Right lobe of liver (tissue), 6 donors: ENCODE measurements around the gene PVR. TPM values are rescaled to one million over a fixed set of nuclear protein-coding genes. Genes with fewer than 3 reads are reported as not detected.

Experiments
- ATAC-seq, 4 donors: fragments of 200-7000 bp; cut with Tn5 transposase; one replicate each; pipeline ENCODE4 v1.9.1; 2020; ENCODE audit warnings: mild to moderate bottlenecking in 4 of 4, moderate library complexity in 4 of 4
- DNase-seq, 3 donors: peaks; one replicate each; pipeline ENCODE4 v3.0.0-alpha.2; 2020
- H3K27ac ChIP-seq, 3 donors: fragments of 200-600 bp; one replicate each; pipeline ENCODE4 v1.8.0; 2022
- H3K27me3 ChIP-seq, 2 donors: fragments of 200-600 bp; one replicate each; pipeline ENCODE4 v1.8.0; 2022
- H3K36me3 ChIP-seq, 4 donors: fragments of 200-600 bp; sonication (generic) in 1 of 4; one replicate each; pipeline versions ENCODE4 v1.5.1 to v1.8.0; 2017 to 2022; ENCODE audit warnings: control low read depth in 1 of 4
- H3K4me1 ChIP-seq, 4 donors: fragments of 200-600 bp; sonication (generic) in 1 of 4; one replicate each; pipeline versions ENCODE4 v1.5.1 to v1.8.0; 2017 to 2022; ENCODE audit warnings: control low read depth in 1 of 4
- H3K4me3 ChIP-seq, 3 donors: fragments of 200-600 bp; one replicate each; pipeline ENCODE4 v1.8.0; 2022
- H3K9me3 ChIP-seq, 4 donors: fragments of 200-600 bp; sonication (generic) in 1 of 4; one replicate each; pipeline versions ENCODE4 v1.5.1 to v1.8.0; 2017 to 2022; ENCODE audit warnings: control low read depth in 1 of 4
- POLR2A ChIP-seq: fragments of 450-650 bp; IDR thresholded peaks from one replicate; pipeline ENCODE4 v1.6.1; 2017; ENCODE audit warnings: antibody characterized with exemption, mild to moderate bottlenecking
- WGBS: methylation state at CpG from one replicate; pipeline ENCODE4 v1.1.6; 2018; ENCODE audit warnings: low coverage, low lambda C conversion rate; ENCODE audit not compliant: insufficient coverage; ENCODE audit errors: missing lambda C conversion rate; 5-methylcytosine and 5-hydroxymethylcytosine counted together
- intact Hi-C, 2 donors: fragments of 100-400 bp; cut with DNase I; formaldehyde crosslinking; loops; one replicate each; pipeline versions ENCODE4 v1.11.2 to v1.14.1; 2022
- total RNA-seq, 6 experiments: library from RNA; depleted of rRNA in 2 of 6; stranded (reverse); fragments of >200 nt in 2 of 6; fragmentation: NEBNext Ultra II Directional in 3 of 6; extraction: Animal tissue kit (Norgen Biotek cat#: 25700) in 3 of 6; gene quantifications; one replicate each; pipeline versions ENCODE4 v1.1.0 to v1.2.4, GENCODE V29; 2016 to 2023
- TF ChIP-seq, protein P1 (sequence below), 4 donors: fragments of 200-600 bp in 3 of 4; fragments of 450-650 bp in 1 of 4; IDR thresholded peaks; one replicate each; pipeline versions ENCODE4 v1.5.1 to v1.8.0; 2016 to 2022; ENCODE audit warnings: antibody characterized with exemption in 4 of 4, mild to moderate bottlenecking in 2 of 4
- donor health status: DM: no; HTN: yes; CAD: no.
- donor health status: DM: no; HTN: no; CAD: no.
- donor health status: DM: no; HTN: no; CAD: no.
- donor health status: DM: no; HTN: yes; CAD: no.
- donor health status: DM: no; HTN: yes; CAD: no.

Gene PVR
- total RNA-seq, 6 experiments from 2014 or later, result 26.6 to 66.6 (median 55.5) TPM

GRCh38 chr19:44620667-44621066 is 23.0 kb upstream of the PVR start:
- WGBS, result 60% methylated on average over 1 of the region's 5 CpGs
- peaks cover 0 to 4% (median 0%) of the 10 kb centered on the region in 4 donors for H3K36me3 ChIP-seq
- intact Hi-C loops, result no loop called here
- H3K4me1 ChIP-seq, result peaks cover 0 to 43% (median 15%) of the 10 kb centered on the region in 4 donors
- H3K4me3 ChIP-seq, result no peak overlapping the region
- no peak for TF ChIP-seq POLR2A
- TF ChIP-seq, protein P1, sequence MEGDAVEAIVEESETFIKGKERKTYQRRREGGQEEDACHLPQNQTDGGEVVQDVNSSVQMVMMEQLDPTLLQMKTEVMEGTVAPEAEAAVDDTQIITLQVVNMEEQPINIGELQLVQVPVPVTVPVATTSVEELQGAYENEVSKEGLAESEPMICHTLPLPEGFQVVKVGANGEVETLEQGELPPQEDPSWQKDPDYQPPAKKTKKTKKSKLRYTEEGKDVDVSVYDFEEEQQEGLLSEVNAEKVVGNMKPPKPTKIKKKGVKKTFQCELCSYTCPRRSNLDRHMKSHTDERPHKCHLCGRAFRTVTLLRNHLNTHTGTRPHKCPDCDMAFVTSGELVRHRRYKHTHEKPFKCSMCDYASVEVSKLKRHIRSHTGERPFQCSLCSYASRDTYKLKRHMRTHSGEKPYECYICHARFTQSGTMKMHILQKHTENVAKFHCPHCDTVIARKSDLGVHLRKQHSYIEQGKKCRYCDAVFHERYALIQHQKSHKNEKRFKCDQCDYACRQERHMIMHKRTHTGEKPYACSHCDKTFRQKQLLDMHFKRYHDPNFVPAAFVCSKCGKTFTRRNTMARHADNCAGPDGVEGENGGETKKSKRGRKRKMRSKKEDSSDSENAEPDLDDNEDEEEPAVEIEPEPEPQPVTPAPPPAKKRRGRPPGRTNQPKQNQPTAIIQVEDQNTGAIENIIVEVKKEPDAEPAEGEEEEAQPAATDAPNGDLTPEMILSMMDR (IDR thresholded peaks at IDR 0.05), result no peak
- H3K27ac ChIP-seq, result peak overlapping the region; percentile 75 to 90 (median 76)
- peak; percentile 4 to 70 (median 62) for ATAC-seq
- H3K27me3 ChIP-seq, result no peaks in the 10 kb centered on the region
- H3K9me3 ChIP-seq, result no peaks in the 10 kb centered on the region
- DNase-seq, result peak in 1 of 3 donors; percentile 69

DNA sequence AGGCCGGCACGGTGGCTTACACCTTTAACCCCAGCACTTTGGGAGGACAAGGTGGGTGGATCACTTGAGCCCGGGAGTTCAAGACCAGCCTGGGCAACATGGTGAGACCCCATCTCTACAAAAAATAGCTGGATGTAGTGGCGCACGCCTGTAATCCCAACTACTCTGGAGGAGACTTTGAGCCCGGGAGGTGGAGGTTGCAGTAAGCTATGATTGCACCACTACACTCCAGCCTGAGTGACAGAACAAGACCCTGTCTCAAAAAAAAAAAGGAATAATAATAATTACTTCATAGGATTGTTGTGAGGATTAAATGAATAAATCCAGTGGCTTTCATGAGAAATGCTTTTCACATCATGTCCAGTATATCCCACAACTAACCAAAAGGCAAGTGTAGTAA is 22.3 kb upstream of the PVR start:
- H3K4me3 ChIP-seq, result no peak overlapping the region
- DNase-seq (no peak), ATAC-seq (no peak)
- H3K36me3 ChIP-seq, result peaks cover 0 to 4% (median 0%) of the 10 kb centered on the region in 4 donors
- 62% methylated on average over 4 of the region's 6 CpGs for WGBS
- no peaks in the 10 kb centered on the region for H3K9me3 ChIP-seq
- peak overlapping the region; percentile 22 to 90 (median 76) for H3K27ac ChIP-seq
- no peak for TF ChIP-seq POLR2A
- TF ChIP-seq, protein P1 (IDR thresholded peaks at IDR 0.05), result no peak
- peaks cover 0 to 46% (median 15%) of the 10 kb centered on the region in 4 donors for H3K4me1 ChIP-seq
- intact Hi-C loops, result no loop called here
- no peaks in the 10 kb centered on the region for H3K27me3 ChIP-seq

DNA sequence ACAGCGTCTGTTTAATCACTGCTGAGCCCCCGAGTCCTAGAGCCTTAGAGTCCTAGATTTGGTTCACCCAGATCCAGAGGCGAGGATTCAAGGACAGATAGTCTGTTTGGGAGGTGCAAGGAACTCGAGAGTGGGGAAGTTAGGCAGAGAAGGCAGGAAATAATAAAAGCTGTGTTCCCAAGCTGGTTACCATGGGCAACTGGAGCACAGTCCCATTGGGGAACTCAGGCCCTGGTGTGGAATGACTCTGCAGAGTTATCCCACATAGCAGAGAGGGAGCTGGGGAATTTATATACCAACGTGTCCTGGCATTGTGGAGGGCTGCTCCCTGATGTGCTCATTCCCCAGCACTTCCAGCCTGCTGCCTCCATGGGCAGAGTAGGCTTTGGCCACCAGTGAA is 20.6 kb upstream of the PVR start:
- peak; percentile 3 to 42 (median 29) for ATAC-seq
- TF ChIP-seq, protein P1 (IDR thresholded peaks at IDR 0.05), result no peak
- no peak for TF ChIP-seq POLR2A
- intact Hi-C loops, result no loop called here

DNA sequence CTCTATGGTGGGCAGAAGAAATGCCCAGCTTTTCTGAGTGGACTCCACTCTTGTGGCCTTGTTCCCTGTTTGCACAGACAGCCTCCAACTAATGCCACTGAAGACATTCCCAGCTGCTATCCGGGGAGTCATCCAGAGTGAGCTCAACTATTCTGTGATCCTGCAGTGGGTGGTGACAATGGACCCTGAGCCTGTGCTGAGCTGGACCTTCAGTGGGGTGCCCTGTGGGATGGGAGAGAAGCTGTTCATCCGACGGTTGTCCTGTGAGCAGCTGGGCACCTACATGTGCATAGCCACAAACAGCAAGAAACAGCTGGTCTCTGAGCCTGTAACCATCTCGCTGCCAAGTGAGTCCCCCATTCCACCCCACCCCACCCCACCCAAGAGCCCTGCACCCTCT is 20.1 kb upstream of the PVR start:
- Histone ChIP-seq H3K27ac (no peak overlapping the region), H3K4me3 (no peak overlapping the region), H3K36me3 (peaks cover 0 to 10% (median 0%) of the 10 kb centered on the region in 4 donors), H3K9me3 (no peaks in the 10 kb centered on the region), H3K4me1 (peaks cover 0 to 32% (median 11%) of the 10 kb centered on the region in 4 donors), H3K27me3 (no peaks in the 10 kb centered on the region)
- TF ChIP-seq, protein P1 (IDR thresholded peaks at IDR 0.05), result no peak
- TF ChIP-seq POLR2A, result no peak
- intact Hi-C loops, result no loop called here
- ATAC-seq, result no peak
- 100% methylated on average over 1 of the region's 4 CpGs for WGBS
- no peak for DNase-seq

More for the DNA sequence above, 20.6 kb upstream of the PVR start:
- DNase-seq, result no peak
- Histone ChIP-seq H3K4me3 (no peak overlapping the region), H3K27ac (peak overlapping the region in 1 of 3 donors; percentile 22), H3K27me3 (no peaks in the 10 kb centered on the region), H3K4me1 (peaks cover 0 to 35% (median 11%) of the 10 kb centered on the region in 4 donors), H3K36me3 (peaks cover 0 to 5% (median 0%) of the 10 kb centered on the region in 4 donors), H3K9me3 (no peaks in the 10 kb centered on the region)
- whole genome bisulfite sequencing, result 69% methylated on average over 5 of the region's 5 CpGs
